ENCODE measurements around the gene SLC22A6.

SLC22A6 gene, protein sequence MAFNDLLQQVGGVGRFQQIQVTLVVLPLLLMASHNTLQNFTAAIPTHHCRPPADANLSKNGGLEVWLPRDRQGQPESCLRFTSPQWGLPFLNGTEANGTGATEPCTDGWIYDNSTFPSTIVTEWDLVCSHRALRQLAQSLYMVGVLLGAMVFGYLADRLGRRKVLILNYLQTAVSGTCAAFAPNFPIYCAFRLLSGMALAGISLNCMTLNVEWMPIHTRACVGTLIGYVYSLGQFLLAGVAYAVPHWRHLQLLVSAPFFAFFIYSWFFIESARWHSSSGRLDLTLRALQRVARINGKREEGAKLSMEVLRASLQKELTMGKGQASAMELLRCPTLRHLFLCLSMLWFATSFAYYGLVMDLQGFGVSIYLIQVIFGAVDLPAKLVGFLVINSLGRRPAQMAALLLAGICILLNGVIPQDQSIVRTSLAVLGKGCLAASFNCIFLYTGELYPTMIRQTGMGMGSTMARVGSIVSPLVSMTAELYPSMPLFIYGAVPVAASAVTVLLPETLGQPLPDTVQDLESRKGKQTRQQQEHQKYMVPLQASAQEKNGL

GRCh38 chr11:62984451-62984991 is at the start of gene SLC22A6:
Gene SLC22A6, minus strand, starts transcription at chr11:62984967. Its CDS starts 277 bp downstream, at chr11:62984690.
- no peak for DNase-seq

- DNase-seq = peak; percentile 37 to 66
Observed at GRCh38 chr11:63032457-63032856, 47.7 kb upstream of the SLC22A6 start.

- peak; percentile 51 to 75 for DNase-seq
Observed at GRCh38 chr11:63023841-63024648, 39.3 kb upstream of the SLC22A6 start.

GRCh38 chr11:63023222-63023814 is 38.6 kb upstream of the SLC22A6 start:
- no peak for DNase-seq

DNA sequence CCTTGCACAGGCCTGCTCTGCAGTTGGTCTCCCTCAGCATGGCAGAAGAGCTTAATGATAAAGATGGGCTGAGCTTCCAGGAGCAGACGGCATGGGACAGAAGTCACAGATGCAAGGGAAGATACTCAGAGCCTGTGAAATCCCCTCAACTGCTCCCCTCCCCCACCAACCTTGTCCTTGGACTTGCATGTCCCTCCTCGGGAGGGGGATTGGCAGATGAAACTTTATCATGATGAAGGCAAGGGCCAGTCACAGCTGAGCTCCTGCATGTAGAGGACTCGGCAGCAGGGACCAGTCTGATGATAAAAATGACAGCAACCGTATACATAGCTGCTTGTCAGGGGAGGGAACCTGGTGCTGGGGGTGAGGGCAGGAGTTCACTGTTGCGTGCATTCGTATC is 37.7 kb upstream of the SLC22A6 start:
- peak in 1 of 2 experiments; percentile 10 for DNase-seq

DNA sequence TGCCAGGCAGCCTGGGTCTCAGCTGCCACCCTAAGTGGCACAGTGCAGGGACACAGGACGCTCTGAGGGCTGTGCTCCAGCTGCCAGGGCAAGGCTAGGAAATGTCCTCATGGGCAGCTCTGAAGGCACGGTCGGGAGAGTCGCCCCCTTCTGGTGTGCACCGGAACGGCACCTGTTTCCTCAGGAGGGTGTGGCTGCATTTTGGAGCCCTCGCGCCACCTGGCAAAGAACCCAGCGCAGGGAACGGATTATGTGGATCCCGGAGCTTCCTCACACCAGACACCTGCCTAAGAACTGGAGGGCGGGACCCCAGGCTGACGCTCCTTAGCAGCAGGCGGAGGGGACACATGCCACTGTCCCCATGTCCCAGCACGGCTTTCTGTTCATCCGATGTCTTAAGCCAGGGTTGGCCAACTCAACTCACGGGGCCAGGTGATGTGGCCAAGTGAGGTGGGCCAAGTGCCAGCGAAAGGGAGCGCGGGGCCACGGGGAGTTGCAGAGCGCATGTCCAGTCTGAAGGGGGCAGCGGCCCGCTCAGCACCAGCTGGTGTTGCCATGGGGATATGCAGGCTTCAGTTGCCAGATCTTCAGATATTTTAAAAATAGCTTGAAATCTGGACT is 36.0 kb upstream of the SLC22A6 start:
- peak in 1 of 2 experiments; percentile 44 for DNase-seq

DNA sequence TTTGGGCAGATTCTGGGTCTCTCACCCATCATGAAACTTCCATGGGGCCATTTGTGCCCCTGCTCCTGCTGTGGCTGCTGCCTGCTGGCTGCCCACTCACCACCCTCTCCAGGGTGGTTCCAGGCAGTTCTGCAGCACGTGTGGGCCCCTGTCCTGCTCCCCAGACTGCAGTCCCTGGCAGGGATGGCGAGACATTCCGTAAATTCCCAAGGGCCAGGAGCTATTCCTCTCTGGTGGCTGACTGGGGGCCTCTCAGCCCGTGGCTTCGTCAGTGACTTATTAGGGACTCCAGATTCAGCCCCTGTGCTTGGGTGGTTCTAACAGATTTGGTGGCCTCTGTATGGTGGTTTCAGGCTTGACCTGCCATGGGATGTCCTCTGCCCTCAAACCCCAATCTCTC is 34.7 kb upstream of the SLC22A6 start:
- DNase-seq = no peak

DNA sequence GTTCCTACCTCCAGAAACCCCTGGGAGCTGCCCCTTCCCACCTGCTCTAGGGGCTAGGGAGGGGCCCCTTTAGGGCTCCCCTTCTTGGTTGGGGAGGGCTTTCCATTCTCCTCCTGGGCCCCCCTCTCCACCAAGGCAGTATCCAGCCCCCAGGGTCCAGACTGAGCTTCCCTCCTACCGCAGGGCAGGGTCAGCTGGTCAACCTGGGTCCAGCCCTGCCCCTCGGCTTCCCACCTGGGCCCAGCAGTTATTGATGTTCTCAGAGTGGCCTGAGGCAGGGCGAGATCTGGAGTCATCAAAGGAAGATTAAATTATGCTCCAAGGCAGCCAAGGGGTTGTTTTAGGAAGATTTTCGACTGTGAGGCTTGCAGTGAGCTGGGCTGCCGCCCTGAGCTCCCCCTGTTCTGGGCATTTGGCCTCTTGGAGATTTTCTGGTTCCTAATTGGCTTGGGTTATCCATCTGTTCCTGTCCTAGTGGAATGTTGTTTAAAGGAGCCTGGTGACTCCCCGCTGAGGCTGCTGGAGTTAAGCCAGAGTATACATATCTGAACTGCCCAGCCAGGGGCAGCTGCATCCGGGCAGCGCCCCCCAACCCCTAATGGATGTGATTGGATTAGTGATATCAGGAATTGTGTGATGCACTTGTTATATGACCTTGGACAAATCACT is 32.7 kb upstream of the SLC22A6 start:
- peak; percentile 82 to 93 for DNase-seq

- DNase-seq = peak in 1 of 2 experiments; percentile 51
Observed at GRCh38 chr11:63015521-63016215, 30.9 kb upstream of the SLC22A6 start, which contains the start of gene SLC22A8. Gene SLC22A8, minus strand, starts transcription at chr11:63015841. Its CDS starts 883 bp downstream, at chr11:63014958.

- no peak for DNase-seq
Observed at GRCh38 chr11:63014408-63015055, 29.8 kb upstream of the SLC22A6 start.

- DNase-seq = no peak
Observed at GRCh38 chr11:63012839-63013238, 28.1 kb upstream of the SLC22A6 start.

DNA sequence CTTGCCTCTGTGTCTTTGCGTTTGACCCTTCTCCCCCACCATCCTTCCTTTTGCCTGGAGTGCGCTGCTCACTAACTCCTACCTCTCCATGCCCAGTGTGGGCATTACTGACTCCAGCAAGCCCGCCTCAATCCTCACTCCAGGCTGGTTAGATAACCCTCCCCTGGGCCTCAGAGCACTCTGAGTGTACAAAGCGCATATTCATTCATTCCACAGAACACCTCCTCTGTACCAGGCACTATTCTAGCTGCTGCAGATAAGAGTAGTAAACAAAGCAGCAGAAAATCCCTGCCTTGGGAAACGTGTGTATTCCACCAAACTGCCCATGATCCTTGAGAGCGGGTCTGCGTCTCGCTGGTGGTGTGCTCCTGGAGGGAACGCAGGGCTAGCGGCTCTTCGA is 27.7 kb upstream of the SLC22A6 start:
- DNase-seq = no peak

GRCh38 chr11:63010934-63011439 is 26.2 kb upstream of the SLC22A6 start:
- DNase-seq = no peak

DNA sequence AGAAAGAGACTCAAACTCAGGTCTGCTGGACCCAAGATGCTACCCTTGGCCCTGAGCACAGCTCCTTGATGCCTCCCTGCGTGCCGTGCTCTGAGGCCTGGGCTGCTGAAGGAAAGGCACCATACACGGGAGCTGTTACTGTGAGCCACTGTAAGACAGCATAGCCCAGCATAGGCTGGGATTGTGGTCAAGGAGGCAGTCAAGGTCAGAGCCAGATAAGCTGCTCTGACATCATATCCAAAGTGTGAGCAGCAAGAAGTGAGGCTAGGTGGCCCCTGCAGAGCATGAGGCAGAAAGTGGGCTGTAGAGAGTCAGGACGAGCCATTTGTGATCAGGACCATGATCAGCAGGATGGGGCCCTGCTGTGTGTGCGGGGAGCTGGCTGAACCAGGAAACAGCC is 23.2 kb upstream of the SLC22A6 start:
- no peak for DNase-seq

- peak; percentile 52 to 84 for DNase-seq
Observed at GRCh38 chr11:63001456-63001855, 16.7 kb upstream of the SLC22A6 start.

DNA sequence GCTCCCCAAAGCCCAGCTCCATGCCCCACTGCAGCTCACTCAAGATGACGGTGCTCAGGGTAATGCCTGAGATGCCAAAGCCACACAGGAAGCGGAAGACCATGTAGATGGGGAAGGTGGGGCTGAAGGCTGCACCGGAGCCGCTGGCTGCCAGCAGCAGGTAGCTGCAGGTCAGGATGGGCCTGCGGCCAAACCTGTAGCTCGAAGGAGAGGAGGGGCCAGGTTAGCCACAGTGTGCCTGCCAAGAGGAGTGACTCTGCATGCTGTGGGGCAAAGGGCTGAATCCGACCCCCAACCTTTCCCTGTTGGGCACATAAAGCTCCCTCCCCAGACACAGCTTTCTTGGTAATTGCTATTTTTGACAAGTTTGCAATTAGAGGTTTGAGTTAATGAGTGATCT is 14.9 kb upstream of the SLC22A6 start:
- DNase-seq = no peak

DNA sequence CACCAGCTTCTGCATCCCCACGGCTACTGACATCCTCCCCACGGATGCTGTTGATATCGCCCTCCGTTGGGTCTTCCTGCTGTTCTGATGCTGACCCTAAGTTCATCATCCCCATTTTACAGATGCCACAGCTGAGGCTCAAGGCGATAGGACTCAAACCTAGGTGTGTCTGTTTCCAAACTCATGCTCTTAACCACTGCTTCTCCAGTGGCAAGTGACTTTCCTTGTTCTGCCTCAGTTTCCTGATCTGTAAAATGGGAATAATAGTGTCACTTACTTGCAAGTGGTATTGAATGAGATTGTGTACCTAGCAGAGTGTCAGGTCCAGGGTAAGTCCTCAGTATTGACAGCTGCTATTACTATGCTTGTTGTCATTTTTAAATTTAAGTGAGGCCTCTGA is 14.4 kb upstream of the SLC22A6 start:
- no peak for DNase-seq

DNA sequence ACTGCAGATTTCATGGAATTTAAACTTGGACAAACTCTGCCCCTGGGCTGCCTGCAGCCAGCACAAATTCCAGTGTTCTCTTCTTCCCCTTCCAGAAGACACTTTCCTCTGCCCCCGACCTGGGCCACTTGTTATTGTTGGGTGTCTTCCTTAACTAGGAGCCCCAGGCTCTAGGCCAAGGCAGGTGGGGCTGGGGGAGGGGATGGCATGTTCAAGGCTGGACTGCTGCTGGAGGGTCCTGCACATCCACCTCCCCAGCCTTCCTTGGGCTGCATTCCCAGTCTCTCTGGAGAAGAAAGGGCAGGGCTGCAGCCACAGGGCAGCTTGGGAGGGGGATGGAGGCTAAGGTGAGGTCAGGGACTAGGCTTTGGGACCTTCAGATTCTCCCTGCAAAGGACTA is 11.5 kb upstream of the SLC22A6 start:
- DNase-seq = no peak

- DNase-seq = no peak
Observed at GRCh38 chr11:62994775-62995174, 10.0 kb upstream of the SLC22A6 start.

DNA sequence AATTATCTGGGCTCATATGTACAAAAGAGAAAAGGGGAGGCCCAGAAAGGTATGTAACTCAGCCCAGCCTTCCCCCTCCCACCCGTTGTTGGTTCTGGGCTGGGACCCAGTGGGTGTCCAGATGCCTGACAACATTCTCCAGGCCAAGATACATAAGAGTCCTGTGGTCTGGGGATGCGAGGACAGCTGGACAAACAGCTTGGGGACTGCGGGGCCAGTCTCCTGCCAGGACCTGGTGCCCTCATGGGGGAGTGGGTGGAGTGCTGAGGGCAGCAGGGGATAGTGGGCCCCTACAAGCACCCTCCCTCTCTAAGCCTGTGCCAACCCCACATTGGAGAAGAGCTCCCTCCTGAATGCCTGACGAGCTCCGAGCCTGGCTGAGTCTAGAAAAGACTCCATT is 3.5 kb upstream of the SLC22A6 start:
- no peak for DNase-seq

All from NCI-H524 (cell line).